Liver (tissue), 3 donors: ENCODE data around the gene CASQ2.

ENCODE experiments used
- ATF3 ChIP-seq: IDR thresholded peaks from 2 replicates; pipeline ENCODE4 v1.6.1; 2016; ENCODE audit warnings: antibody characterized with exemption
- CTCF ChIP-seq: fragments of 150-350 bp; IDR thresholded peaks from 2 replicates; pipeline ENCODE4 v1.5.1; 2017; ENCODE audit warnings: improper control_type of control experiment, low read depth, low read length; ENCODE audit not compliant: missing input control
- FOXA1 ChIP-seq: IDR thresholded peaks from 2 replicates; pipeline ENCODE4 v1.6.1; 2016; ENCODE audit warnings: antibody characterized with exemption
- GABPA ChIP-seq, 2 donors: IDR thresholded peaks in 1 of 2; conservative IDR thresholded peaks in 1 of 2; 2 replicates each; pipeline ENCODE4 v1.6.1; 2016; ENCODE audit warnings: antibody characterized with exemption in 2 of 2, mild to moderate bottlenecking in 1 of 2, moderate library complexity in 1 of 2
- JUND ChIP-seq, 2 donors: IDR thresholded peaks; 2 replicates each; pipeline ENCODE4 v1.6.1; 2016; ENCODE audit warnings: antibody characterized with exemption in 2 of 2
- MAX ChIP-seq: IDR thresholded peaks from 2 replicates; pipeline ENCODE4 v1.6.1; 2016; ENCODE audit warnings: antibody characterized with exemption
- NR2F2 ChIP-seq: IDR thresholded peaks from 2 replicates; pipeline ENCODE4 v1.6.1; 2016; ENCODE audit warnings: antibody characterized with exemption
- RAD21 ChIP-seq, 2 donors: IDR thresholded peaks; 2 replicates each; pipeline ENCODE4 v1.6.1; 2016; ENCODE audit warnings: antibody characterized with exemption in 2 of 2, mild to moderate bottlenecking in 2 of 2
- REST ChIP-seq: IDR thresholded peaks from 2 replicates; pipeline ENCODE4 v1.6.1; 2016; ENCODE audit warnings: antibody characterized with exemption, mild to moderate bottlenecking
- RXRA ChIP-seq, 2 donors: IDR thresholded peaks; 2 replicates each; pipeline ENCODE4 v1.6.1; 2017 to 2018; ENCODE audit warnings: antibody characterized with exemption in 2 of 2, mild to moderate bottlenecking in 1 of 2
- SP1 ChIP-seq: IDR thresholded peaks from 2 replicates; pipeline ENCODE4 v1.6.1; 2018; ENCODE audit warnings: antibody characterized with exemption, mild to moderate bottlenecking
- TAF1 ChIP-seq: conservative IDR thresholded peaks from 2 replicates; pipeline ENCODE4 v1.6.1; 2016; ENCODE audit warnings: antibody characterized with exemption, mild to moderate bottlenecking
- YY1 ChIP-seq: IDR thresholded peaks from 2 replicates; pipeline ENCODE4 v1.6.1; 2016; ENCODE audit warnings: antibody characterized with exemption, mild to moderate bottlenecking
- ZBTB33 ChIP-seq: IDR thresholded peaks from 2 replicates; pipeline ENCODE4 v1.6.1; 2016; ENCODE audit warnings: antibody characterized with exemption
- donor health status: healthy.
- donor health status: healthy.

- no peak for TF ChIP-seq CTCF
- no peak for TF ChIP-seq RAD21 (IDR thresholded peaks at IDR 0.05)
- TF ChIP-seq MAX: no peak
- no peak for TF ChIP-seq GABPA (IDR thresholded peaks at IDR 0.05 in 1 of 2, conservative IDR thresholded peaks at IDR 0.05 in 1 of 2)
- TF ChIP-seq YY1: no peak
- no peak for TF ChIP-seq SP1
- TF ChIP-seq JUND (IDR thresholded peaks at IDR 0.05): no peak
- TF ChIP-seq ATF3: no peak
- no peak for TF ChIP-seq REST
- no peak for TF ChIP-seq RXRA (IDR thresholded peaks at IDR 0.05)
- TF ChIP-seq FOXA1: no peak
- no peak for TF ChIP-seq NR2F2
- TF ChIP-seq TAF1: no peak
- TF ChIP-seq ZBTB33: no peak
Observed at GRCh38 chr1:115757326-115757725, 11.2 kb downstream of the CASQ2 start.
